Lung (tissue), 12 donors: ENCODE data around the gene CEACAM7. TPM values are rescaled to one million over a fixed set of nuclear protein-coding genes. Genes with fewer than 3 reads are reported as not detected.

Experiments
- ATAC-seq: fragments of 200-7000 bp; cut with Tn5 transposase; one replicate; pipeline ENCODE4 v1.9.1; 2020; ENCODE audit warnings: moderate number of reproducible peaks; ENCODE audit not compliant: insufficient read depth, low FRiP score
- DNase-seq, 3 donors: peaks; one replicate each; pipeline ENCODE4 v3.0.0-alpha.2; 2013 to 2017
- H3K27ac ChIP-seq, 2 donors: one replicate each; pipeline ENCODE4 v1.5.1; 2013; ENCODE audit warnings: mild to moderate bottlenecking in 2 of 2, moderate library complexity in 2 of 2, control low read depth in 1 of 2, inconsistent platforms in 1 of 2, low read depth in 1 of 2, low read length in 1 of 2
- H3K27me3 ChIP-seq, 3 donors: one replicate each; pipeline ENCODE4 v1.5.1; 2013; ENCODE audit warnings: low read length in 2 of 3; ENCODE audit not compliant: control insufficient read depth in 3 of 3, insufficient read depth in 3 of 3
- H3K36me3 ChIP-seq, 4 donors: one replicate each; pipeline ENCODE4 v1.5.1; 2013; ENCODE audit warnings: low read length in 4 of 4, mild to moderate bottlenecking in 1 of 4, moderate library complexity in 1 of 4; ENCODE audit not compliant: control insufficient read depth in 4 of 4, insufficient read depth in 4 of 4
- H3K4me1 ChIP-seq, 5 donors: one replicate each; pipeline ENCODE4 v1.5.1; 2013; ENCODE audit warnings: low read length in 5 of 5, mild to moderate bottlenecking in 2 of 5, moderate library complexity in 1 of 5; ENCODE audit not compliant: control insufficient read depth in 5 of 5, insufficient read depth in 5 of 5
- H3K4me3 ChIP-seq: one replicate; pipeline ENCODE4 v1.5.1; 2013; ENCODE audit warnings: mild to moderate bottlenecking, control low read depth, moderate library complexity
- H3K9ac ChIP-seq, 2 donors: one replicate each; pipeline ENCODE4 v1.5.1; 2013; ENCODE audit warnings: low read length in 2 of 2, control low read depth in 1 of 2; ENCODE audit not compliant: insufficient read depth in 1 of 2
- H3K9me3 ChIP-seq, 4 donors: one replicate each; pipeline ENCODE4 v1.5.1; 2013; ENCODE audit warnings: low read length in 3 of 4, mild to moderate bottlenecking in 1 of 4, moderate library complexity in 1 of 4; ENCODE audit not compliant: control insufficient read depth in 4 of 4, insufficient read depth in 3 of 4
- WGBS, 2 donors: extraction: QIAGEN DNeasy Blood & Tissue Kit; methylation state at CpG; one replicate each; pipeline ENCODE4 v1.1.7; 2013; 5-methylcytosine and 5-hydroxymethylcytosine counted together
- polyA plus RNA-seq, 2 donors: library from polyadenylated mRNA; stranded (reverse); fragments of 200-250 nt; gene quantifications; one replicate each; pipeline ENCODE4 v1.2.1, GENCODE V29; 2013
- total RNA-seq, 2 donors: library from RNA; depleted of rRNA in 1 of 2; stranded (reverse); fragments of >200 nt in 1 of 2; gene quantifications; one replicate each; pipeline ENCODE4 v1.2.1, GENCODE V29; 2014 to 2021
- TF ChIP-seq, protein P1 (sequence below): IDR thresholded peaks from 2 replicates; pipeline ENCODE4 v1.5.1; 2012; ENCODE audit warnings: mild to moderate bottlenecking; ENCODE audit errors: control extremely low read depth, extremely low read depth
- donor health status: control.
- donor health status: control.
- donor health status: Bipolar disorder and iron deficiency.
- donor health status: healthy.
- donor health status: DM: yes; HTN: yes; CAD: no.

CEACAM7 gene
- total and polyA plus RNA-seq, 4 donors: 0.11 to 0.41 (median 0.26) TPM

- Histone ChIP-seq H3K27ac (no peak overlapping the region), H3K4me3 (no peak overlapping the region), H3K9me3 (peaks cover 0 to 4% (median 0%) of the 10 kb centered on the region in 4 donors), H3K27me3 (peaks cover 0 to 3% (median 0%) of the 10 kb centered on the region in 3 donors), H3K4me1 (no peaks in the 10 kb centered on the region), H3K36me3 (no peaks in the 10 kb centered on the region), H3K9ac (no peak overlapping the region)
- WGBS, 2 donors: 86 to 91% methylated on average over 3 of the region's 3 CpGs
- ATAC-seq (no peak), DNase-seq (no peak)
- TF ChIP-seq, protein P1, sequence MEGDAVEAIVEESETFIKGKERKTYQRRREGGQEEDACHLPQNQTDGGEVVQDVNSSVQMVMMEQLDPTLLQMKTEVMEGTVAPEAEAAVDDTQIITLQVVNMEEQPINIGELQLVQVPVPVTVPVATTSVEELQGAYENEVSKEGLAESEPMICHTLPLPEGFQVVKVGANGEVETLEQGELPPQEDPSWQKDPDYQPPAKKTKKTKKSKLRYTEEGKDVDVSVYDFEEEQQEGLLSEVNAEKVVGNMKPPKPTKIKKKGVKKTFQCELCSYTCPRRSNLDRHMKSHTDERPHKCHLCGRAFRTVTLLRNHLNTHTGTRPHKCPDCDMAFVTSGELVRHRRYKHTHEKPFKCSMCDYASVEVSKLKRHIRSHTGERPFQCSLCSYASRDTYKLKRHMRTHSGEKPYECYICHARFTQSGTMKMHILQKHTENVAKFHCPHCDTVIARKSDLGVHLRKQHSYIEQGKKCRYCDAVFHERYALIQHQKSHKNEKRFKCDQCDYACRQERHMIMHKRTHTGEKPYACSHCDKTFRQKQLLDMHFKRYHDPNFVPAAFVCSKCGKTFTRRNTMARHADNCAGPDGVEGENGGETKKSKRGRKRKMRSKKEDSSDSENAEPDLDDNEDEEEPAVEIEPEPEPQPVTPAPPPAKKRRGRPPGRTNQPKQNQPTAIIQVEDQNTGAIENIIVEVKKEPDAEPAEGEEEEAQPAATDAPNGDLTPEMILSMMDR: no peak
Observed at GRCh38 chr19:41687419-41687818, 651 bp downstream of the CEACAM7 start.

DNA sequence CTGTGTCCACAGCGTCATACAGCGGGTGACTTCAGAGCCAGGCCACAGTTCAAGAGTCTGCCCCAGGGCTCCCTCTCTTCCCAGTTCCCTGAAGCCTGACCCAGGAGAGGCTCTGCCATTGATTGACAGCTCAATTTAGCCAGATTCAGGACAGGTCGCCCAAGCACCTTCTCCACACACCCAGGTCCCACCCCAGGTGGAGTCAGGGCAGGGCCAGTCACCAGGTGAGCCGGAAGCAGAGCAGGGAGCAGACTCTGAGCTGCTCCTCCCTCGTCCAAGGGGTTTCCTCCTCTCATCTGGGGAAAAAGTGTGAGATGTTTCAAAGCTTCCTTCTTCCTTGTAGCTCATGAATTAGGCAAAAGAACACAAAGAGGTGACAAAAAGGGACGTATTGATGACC lies 5.6 kb downstream of the CEACAM7 start:
- DNase-seq: no peak
- H3K36me3 ChIP-seq: no peaks in the 10 kb centered on the region
- 58 to 67% methylated on average over 6 of the region's 6 CpGs for WGBS, 2 donors
- TF ChIP-seq, protein P1: no peak
- no peak overlapping the region for H3K27ac ChIP-seq
- no peak overlapping the region for H3K4me3 ChIP-seq
- H3K27me3 ChIP-seq: peaks cover 0 to 12% (median 0%) of the 10 kb centered on the region in 3 donors
- no peaks in the 10 kb centered on the region for H3K9me3 ChIP-seq
- H3K4me1 ChIP-seq: no peaks in the 10 kb centered on the region
- H3K9ac ChIP-seq: no peak overlapping the region
- ATAC-seq: no peak

GRCh38 chr19:41671486-41671885 lies 16.6 kb downstream of the CEACAM7 start:
- no peaks in the 10 kb centered on the region for H3K36me3 ChIP-seq
- H3K4me1 ChIP-seq: no peaks in the 10 kb centered on the region
- H3K27ac ChIP-seq: no peak overlapping the region
- TF ChIP-seq, protein P1: no peak
- no peak for ATAC-seq
- H3K4me3 ChIP-seq: no peak overlapping the region
- no peak for DNase-seq
- 69 to 81% methylated on average over 5 of the region's 5 CpGs for WGBS, 2 donors
- no peak overlapping the region for H3K9ac ChIP-seq
- peaks cover 0 to 2% (median 0%) of the 10 kb centered on the region in 3 donors for H3K27me3 ChIP-seq
- no peaks in the 10 kb centered on the region for H3K9me3 ChIP-seq

DNA sequence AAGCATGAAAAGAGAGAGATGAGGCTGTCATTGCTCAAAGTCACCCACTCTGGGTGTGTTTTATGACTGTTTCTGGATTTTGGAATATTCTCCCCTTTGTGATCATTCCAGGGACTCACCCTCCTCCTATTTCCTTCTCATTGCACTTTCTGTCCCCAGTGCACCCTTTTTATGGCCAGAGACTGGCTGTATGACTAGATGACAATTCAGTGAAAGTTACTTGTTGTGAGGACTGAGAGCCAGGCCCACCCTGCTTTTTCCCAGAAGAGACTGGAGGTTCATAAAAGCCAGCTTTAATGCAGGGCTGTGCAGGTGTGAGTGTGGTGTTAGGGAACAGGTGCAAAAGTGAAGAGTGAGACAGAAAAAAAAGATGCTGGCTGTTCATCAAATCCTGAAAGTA lies 17.3 kb downstream of the CEACAM7 start:
- H3K36me3 ChIP-seq: no peaks in the 10 kb centered on the region
- no peaks in the 10 kb centered on the region for H3K4me1 ChIP-seq
- H3K9me3 ChIP-seq: peaks cover 0 to 6% (median 5%) of the 10 kb centered on the region in 4 donors
- H3K9ac ChIP-seq: no peak overlapping the region
- H3K27me3 ChIP-seq: peaks cover 0 to 2% (median 0%) of the 10 kb centered on the region in 3 donors
- TF ChIP-seq, protein P1: no peak
- ATAC-seq: no peak
- DNase-seq: no peak
- no peak overlapping the region for H3K4me3 ChIP-seq
- H3K27ac ChIP-seq: no peak overlapping the region
